Nucleus accumbens (tissue), 56 donors: ENCODE measurements around the gene ZYG11A.
"Not testable (repeated sequence)": the region's sequence is repeated elsewhere in the genome, so short reads cannot be mapped to it uniquely, and the experiment has no call there.

Source experiments
- DNase-seq, 56 donors: peaks; one replicate each; lab custom pipeline; 2025; lab: John Stamatoyannopoulos, UW

Gene ZYG11A

GRCh38 chr1:52842643-52843310 lies at the start of gene ZYG11A:
Gene ZYG11A, plus strand, starts transcription at chr1:52842760. Its CDS starts 124 bp downstream, at chr1:52842884.
- DNase-seq = peak in 1 of 56 donors; percentile 1

DNA sequence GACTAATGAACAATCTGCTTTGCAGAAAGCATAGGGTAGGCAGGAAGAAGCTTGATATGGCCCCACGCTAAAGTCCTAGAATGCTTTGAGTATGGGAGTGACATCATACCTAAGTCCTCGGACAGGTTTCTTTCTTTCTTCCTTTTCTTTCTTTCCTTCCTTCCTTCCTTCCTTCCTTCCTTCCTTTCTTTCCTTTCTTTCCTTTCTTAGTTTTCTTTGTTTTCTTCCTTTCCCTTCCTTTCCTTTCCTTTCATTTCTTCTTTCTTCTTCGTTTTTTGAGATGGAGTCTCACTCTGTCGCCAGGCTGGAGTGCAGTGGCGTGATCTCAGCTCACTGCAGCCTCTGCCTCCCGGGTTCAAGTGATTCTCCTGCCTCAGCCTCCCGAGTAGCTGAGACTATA lies 48.8 kb upstream of the ZYG11A start:
- not testable (repeated sequence) for DNase-seq

- DNase-seq = no peak
Measured at GRCh38 chr1:52795464-52795863, 47.1 kb upstream of the ZYG11A start.

GRCh38 chr1:52798331-52798730 lies 44.2 kb upstream of the ZYG11A start:
- no peak for DNase-seq

GRCh38 chr1:52801011-52801410 lies 41.5 kb upstream of the ZYG11A start:
- no peak for DNase-seq

- DNase-seq = not testable (repeated sequence)
Measured at GRCh38 chr1:52804083-52804482, 38.5 kb upstream of the ZYG11A start.

DNA sequence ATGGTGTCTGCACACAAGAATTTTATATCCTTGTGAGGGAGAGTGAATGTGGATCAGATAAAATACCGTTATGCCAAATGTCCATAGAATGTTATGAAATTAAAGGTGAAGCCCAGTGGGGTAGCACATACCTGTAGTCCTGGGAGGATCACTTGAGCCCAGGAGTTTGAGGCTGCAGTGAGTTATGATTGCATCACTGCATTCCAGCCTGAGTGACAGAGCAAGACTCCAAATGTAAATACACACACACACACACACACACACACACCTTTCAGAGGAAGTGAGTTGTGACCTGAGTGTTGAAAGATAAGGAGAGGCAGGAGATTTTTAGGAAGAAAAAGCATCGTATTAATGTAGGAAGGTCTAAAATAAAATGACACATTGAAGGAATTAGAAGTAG lies 28.1 kb upstream of the ZYG11A start:
- no peak for DNase-seq

DNA sequence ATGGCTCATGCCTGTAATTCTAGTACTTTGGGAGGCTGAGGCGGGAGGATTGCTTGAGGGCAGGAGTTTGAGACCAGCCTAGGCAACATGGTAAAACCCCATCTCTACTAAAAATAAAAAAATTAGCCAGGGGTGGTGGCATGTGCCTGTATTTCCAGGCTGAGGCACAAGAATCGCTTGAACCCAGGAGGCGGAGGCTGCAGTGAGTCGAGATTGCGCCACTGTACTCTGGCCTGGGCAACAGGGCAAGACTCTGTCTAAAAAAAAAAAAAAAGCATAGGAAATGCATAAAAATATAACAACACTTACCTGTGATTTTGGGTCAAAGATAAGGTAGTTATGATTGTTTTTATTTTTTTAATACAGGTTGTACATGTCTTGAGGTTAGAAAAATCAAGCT lies 21.7 kb upstream of the ZYG11A start:
- DNase-seq = not testable (repeated sequence)

GRCh38 chr1:52825868-52826267 lies 16.7 kb upstream of the ZYG11A start:
- no peak for DNase-seq

DNA sequence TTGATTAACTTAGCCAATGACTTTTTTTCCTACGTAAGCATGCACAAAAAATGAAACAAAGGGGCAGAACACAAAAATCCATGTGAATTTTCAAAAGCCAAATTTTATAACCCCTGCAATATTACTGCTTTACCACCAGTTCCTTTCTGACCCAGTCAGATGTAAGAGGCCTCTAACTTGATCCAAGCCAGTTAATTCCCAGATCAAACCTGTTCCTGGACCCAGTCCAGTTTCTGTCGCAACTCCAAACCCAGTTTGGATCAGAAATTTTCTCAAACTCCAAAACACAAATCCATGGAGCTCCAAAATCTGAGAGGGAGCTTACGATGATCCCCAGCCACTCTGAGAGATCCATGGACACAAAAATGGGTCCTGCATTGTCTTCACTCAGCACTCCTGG lies 7.8 kb upstream of the ZYG11A start:
- DNase-seq = no peak

DNA sequence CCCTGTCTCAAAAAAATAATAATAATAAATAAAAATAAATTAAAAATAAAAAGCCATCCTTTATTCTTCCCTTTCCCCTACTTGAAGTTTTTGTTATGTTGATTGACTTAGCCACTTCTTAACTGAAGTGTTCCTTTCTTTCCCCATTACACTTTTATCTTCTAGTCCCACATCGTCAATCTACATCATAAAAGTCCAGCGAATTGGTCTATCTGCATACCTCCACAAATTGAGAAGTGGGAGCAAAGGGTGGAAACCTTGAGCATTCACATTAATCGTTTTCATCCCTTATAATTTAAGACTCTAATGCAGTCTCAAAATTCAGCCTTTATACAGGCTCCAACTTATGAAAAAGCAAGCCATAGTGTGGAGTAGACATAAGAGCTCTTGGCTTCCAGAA lies 6.5 kb upstream of the ZYG11A start:
- DNase-seq = no peak

GRCh38 chr1:52839175-52839574 lies 3.4 kb upstream of the ZYG11A start:
- DNase-seq = not testable (repeated sequence)

DNA sequence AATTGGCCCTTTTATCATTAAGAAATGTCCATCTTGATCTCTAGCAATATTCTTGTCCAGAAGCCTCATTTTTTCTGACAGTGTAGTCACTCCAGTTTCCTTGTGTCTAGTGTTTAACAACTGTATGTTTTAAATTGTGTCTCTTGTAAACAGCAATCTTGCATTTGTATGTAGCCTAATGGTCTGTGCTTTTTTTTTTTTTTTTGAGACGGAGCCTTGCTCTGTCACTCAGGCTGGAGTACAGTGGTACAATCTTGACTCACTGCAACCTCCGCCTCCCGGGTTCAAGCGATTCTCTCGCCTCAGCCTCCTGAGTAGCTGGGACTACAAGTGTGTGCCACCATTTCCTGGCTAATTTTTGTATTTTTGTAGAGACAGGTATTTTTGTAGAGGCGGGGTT lies 2.6 kb downstream of the ZYG11A start:
- not testable (repeated sequence) for DNase-seq

DNA sequence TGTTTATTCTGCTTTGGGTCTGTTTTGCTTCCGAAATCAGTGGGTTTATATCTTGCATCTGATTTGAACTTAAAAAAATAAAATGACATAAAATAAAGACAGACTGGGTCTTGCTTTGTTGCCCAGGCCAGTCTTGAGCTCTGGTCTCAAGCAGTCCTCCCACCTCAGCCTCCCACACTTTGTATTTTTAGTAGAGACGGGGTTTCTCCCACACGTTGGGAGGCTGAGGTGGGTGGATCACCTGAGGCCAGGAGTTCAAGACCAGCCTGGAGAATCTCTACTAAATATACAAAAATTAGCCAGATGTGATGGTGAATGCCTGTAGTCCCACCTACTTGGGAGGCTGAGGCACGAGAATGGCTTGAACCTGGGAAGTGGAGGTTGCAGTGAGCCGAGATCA lies 5.9 kb downstream of the ZYG11A start:
- no peak for DNase-seq

- DNase-seq = no peak
Measured at GRCh38 chr1:52850951-52851350, 8.4 kb downstream of the ZYG11A start.

- DNase-seq = no peak
Measured at GRCh38 chr1:52852854-52853253, 10.3 kb downstream of the ZYG11A start.

DNA sequence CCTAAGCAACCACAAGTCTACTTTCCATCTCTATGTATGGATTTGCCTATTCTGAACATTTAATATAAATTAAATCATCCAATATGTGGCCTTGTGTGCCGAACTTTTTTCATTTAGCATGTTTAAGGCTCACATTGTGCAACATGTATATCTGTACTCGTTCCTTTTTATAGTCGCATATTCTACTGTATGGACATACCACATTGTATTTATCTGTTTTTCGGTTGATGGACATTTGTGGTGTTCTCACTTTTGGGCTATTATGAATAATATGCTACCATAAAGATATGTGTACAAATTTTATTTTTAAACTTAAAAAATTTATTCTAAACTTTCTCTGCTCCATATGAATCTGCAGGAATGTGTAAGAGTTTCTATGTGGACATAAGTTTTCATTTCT lies 13.0 kb downstream of the ZYG11A start:
- no peak for DNase-seq

GRCh38 chr1:52856026-52856425 lies 13.5 kb downstream of the ZYG11A start:
- no peak for DNase-seq

GRCh38 chr1:52857443-52857842 lies 14.9 kb downstream of the ZYG11A start:
- DNase-seq = no peak

DNA sequence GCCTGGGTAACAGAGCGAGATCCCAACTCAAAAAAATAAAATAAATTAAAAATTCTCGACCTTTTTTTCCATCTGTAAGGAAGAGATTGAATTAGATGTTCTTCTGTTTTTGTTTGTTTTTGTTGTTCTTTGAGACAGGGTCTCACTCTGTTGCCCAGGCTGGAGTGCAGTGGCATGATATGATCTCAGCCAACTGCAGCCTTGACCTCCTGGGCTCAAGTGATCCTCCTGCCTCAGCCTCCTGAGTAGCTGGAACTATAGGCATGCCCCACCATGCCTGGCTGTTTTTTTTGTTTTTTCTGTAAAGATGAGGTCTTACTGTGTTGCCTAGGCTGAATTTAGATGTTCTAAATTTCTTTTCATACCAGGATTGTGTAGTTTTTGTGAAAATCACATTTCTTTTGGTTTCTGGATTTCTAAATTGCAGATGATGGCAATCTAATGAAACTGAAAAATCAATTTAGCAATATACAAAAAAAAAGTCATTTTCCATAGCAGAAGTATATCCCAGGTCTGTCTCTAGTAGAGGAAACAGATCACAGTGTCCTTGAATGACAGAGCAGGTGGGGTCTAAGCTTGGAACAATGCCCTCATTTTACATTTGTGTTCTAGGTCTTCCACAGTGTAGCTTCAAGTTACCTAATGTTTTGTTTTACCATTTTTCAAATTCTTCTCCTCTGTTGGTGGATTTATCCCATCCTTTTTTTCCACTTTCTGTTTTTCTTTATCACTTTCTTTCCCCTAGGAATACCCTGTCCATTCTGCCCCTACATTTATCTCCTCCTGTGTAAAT lies 20.3 kb downstream of the ZYG11A start:
- DNase-seq = no peak

DNA sequence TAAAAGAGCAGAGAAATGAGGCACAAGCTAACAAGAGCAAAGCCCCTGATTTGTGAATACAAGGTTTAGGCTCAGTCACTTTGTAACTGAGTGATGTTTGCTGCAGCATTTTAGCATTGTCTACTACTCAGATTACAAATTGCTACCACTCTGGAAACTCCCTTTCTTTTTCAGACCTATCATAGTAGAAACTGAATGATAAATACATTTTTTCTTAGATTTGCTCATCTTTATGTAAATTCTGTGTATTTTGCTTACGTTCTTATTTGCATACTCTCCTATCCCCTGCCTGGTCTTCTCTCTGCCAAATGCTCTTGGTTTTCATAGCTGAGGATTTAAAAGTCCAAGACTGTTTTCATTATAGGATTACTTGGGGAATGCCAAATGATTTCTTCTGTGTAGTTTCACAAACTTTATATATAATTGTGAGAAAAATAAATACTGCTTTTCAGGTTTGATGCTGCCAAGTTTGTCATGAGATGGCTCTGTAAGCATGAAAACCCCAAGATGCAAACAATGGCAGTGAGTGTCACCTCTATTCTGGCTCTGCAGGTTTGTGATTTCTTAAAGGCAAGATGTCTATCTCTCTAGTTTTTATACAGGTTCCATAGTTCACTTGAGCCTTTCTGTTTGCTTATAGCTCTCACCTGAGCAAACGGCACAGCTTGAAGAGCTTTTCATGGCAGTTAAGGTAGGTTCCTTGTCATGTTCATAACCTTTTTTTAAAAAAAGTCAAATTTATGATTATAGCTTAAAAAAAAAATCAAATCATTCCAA lies 24.7 kb downstream of the ZYG11A start:
- no peak for DNase-seq
